AG04450 (cell line): ENCODE results near the gene DYRK3. TPM values are rescaled to one million over a fixed set of nuclear protein-coding genes. Genes with fewer than 3 reads are reported as not detected.

Experiments
- CTCF ChIA-PET: fragments of 300-600, 350-600 bp; formaldehyde crosslinking; extraction: SDS; loops from one replicate; lab custom pipeline; 2022; ENCODE audit warnings: antibody characterized with exemption, inconsistent platforms; lab: Charles Lee
- POLR2A ChIA-PET: fragments of 350-600 bp; formaldehyde crosslinking; extraction: SDS; loops from one replicate; lab custom pipeline; 2021; ENCODE audit warnings: antibody characterized with exemption, inconsistent platforms; lab: Yijun Ruan, JAX
- DNase-seq: peaks from one replicate; pipeline ENCODE4 v3.0.0-alpha.2; 2011; ENCODE audit warnings: low read depth, low spot score
- H3K27ac ChIP-seq: one replicate; pipeline ENCODE4 v1.5.1; 2012; ENCODE audit warnings: low read depth, low read length, control low read depth
- H3K27me3 ChIP-seq: one replicate; pipeline ENCODE4 v1.6.0; 2012; ENCODE audit warnings: low read length; ENCODE audit not compliant: control insufficient read depth, insufficient read depth
- H3K4me3 ChIP-seq: 2 replicates; pipeline ENCODE4 v1.5.1; 2011; ENCODE audit warnings: mild to moderate bottlenecking, low read depth, low read length, control low read depth
- H3K9me3 ChIP-seq: 2 replicates; pipeline ENCODE4 v1.5.1; 2012; ENCODE audit warnings: low read length; ENCODE audit not compliant: control insufficient read depth, insufficient read depth
- CTCF ChIP-seq: IDR thresholded peaks from 2 replicates; pipeline ENCODE4 v1.5.1; 2011; ENCODE audit warnings: low read depth, low read length, control low read depth, inconsistent platforms
- polyA plus RNA-seq: library from polyadenylated mRNA; depleted of rRNA; stranded (reverse); fragments of >200 nt; gene quantifications from 2 replicates; pipeline ENCODE4 v1.2.3, GENCODE V29; 2011

The DYRK3 gene
- polyA plus RNA-seq, 1 experiment: 13.4 TPM

GRCh38 chr1:206593351-206593925 lies 41.9 kb upstream of the DYRK3 start:
- ChIA-PET CTCF (interaction anchor here (0.7 to 4.8 kb wide), 11 partner anchors 9 to 319 kb away, joined by 3 to 25 read pairs (median 5); partner anchors contain the start of gene EIF2D), POLR2A (no interaction called here)
- Histone ChIP-seq H3K27me3 (no peaks in the 10 kb centered on the region), H3K4me3 (no peak overlapping the region), H3K9me3 (no peaks in the 10 kb centered on the region), H3K27ac (no peak overlapping the region)
- no peak for TF ChIP-seq CTCF
- DNase-seq: no peak

GRCh38 chr1:206595581-206596318 lies 39.6 kb upstream of the DYRK3 start:
- H3K9me3 ChIP-seq: no peaks in the 10 kb centered on the region
- no peak for TF ChIP-seq CTCF
- ChIA-PET POLR2A (no interaction called here), CTCF (interaction anchor here (2.0 to 4.8 kb wide), 3 partner anchors 11 to 105 kb away, joined by 7 to 25 read pairs (median 24); no protein-coding TSS in a partner anchor)
- no peaks in the 10 kb centered on the region for H3K27me3 ChIP-seq
- no peak for DNase-seq
- H3K27ac ChIP-seq: no peak overlapping the region
- H3K4me3 ChIP-seq: no peak overlapping the region

GRCh38 chr1:206596319-206596666 lies 39.0 kb upstream of the DYRK3 start:
- Histone ChIP-seq H3K9me3 (no peaks in the 10 kb centered on the region), H3K27me3 (no peaks in the 10 kb centered on the region), H3K27ac (no peak overlapping the region), H3K4me3 (no peak overlapping the region)
- ChIA-PET POLR2A (no interaction called here), CTCF (no interaction called here)
- no peak for TF ChIP-seq CTCF
- no peak for DNase-seq

- ChIA-PET CTCF (interaction anchor here (0.5 to 1.3 kb wide), 3 partner anchors 29 to 110 kb away, joined by 3 read pairs; no protein-coding TSS in a partner anchor), POLR2A (no interaction called here)
- no peak for TF ChIP-seq CTCF
- Histone ChIP-seq H3K9me3 (no peaks in the 10 kb centered on the region), H3K4me3 (no peak overlapping the region), H3K27me3 (no peaks in the 10 kb centered on the region), H3K27ac (no peak overlapping the region)
- DNase-seq: no peak
These were observed 34.8 kb upstream of the DYRK3 start for GRCh38 chr1:206600527-206600926.

GRCh38 chr1:206604861-206605260 lies 30.5 kb upstream of the DYRK3 start:
- ChIA-PET POLR2A (no interaction called here), CTCF (no interaction called here)

More at GRCh38 chr1:206604861-206605260, 30.5 kb upstream of the DYRK3 start:
- no peak for TF ChIP-seq CTCF
- Histone ChIP-seq H3K4me3 (no peak overlapping the region), H3K27ac (no peak overlapping the region), H3K9me3 (no peaks in the 10 kb centered on the region), H3K27me3 (no peaks in the 10 kb centered on the region)
- no peak for DNase-seq
